Measurements from ENCODE around the gene MARVELD3.

GRCh38 chr16:71669926-71670536 lies 44.0 kb downstream of the MARVELD3 start:
- TF ChIP-seq CTCF (IDR thresholded peaks at IDR 0.05) (no peak), POLR2A (IDR thresholded peaks at IDR 0.05) (no peak)

All from esophagus squamous epithelium (tissue), 4 donors.